ENCODE data around the gene GTF2H3. TPM values are rescaled to one million over a fixed set of nuclear protein-coding genes. Genes with fewer than 3 reads are reported as not detected.
A peak's percentile ranks its signal among the peaks of the same experiment; 100 is the strongest.

Gene GTF2H3
- total and polyA plus RNA-seq, 2 donors (not counting 1 experiment from before 2014, with no cell fraction given): 39.3 to 70.1 TPM

DNA sequence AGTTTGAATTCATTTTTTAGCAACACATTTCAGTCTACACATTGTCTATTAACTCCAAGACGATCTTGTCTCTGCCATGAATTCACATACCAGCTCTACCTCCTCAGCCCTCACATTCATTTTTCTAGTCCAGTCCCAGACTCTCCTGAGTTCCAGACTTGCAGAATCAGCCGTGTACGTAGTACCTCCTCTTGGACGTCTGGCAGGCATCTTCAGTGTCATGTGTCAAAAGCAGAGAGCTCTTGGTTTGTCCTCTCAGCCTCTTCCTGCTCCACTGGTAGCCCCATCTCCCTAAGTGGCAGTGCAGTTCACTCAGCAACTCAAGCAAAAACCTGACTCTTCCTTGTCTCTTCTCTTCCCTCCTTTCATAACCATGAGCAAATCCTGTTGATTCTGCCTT, 22.8 kb downstream of the GTF2H3 start:
- TF ChIP-seq, protein P1, sequence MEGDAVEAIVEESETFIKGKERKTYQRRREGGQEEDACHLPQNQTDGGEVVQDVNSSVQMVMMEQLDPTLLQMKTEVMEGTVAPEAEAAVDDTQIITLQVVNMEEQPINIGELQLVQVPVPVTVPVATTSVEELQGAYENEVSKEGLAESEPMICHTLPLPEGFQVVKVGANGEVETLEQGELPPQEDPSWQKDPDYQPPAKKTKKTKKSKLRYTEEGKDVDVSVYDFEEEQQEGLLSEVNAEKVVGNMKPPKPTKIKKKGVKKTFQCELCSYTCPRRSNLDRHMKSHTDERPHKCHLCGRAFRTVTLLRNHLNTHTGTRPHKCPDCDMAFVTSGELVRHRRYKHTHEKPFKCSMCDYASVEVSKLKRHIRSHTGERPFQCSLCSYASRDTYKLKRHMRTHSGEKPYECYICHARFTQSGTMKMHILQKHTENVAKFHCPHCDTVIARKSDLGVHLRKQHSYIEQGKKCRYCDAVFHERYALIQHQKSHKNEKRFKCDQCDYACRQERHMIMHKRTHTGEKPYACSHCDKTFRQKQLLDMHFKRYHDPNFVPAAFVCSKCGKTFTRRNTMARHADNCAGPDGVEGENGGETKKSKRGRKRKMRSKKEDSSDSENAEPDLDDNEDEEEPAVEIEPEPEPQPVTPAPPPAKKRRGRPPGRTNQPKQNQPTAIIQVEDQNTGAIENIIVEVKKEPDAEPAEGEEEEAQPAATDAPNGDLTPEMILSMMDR (conservative IDR thresholded peaks at IDR 0.05 in 1 of 2, IDR thresholded peaks at IDR 0.05 in 1 of 2; ENCODE audit: low read depth in 1 of 2, low read length in 2 of 2): no peak
- no peak for TF ChIP-seq EZH2 (IDR thresholded peaks at IDR 0.05; ENCODE audit: low read length, missing control alignments)
- no peak for DNase-seq (ENCODE audit: low read depth in 2 of 2)
- H3K4me3 ChIP-seq (replicated peaks in 1 of 4; ENCODE audit: control extremely low read depth in 1 of 4, insufficient read depth in 1 of 4, low read depth in 3 of 4, low read length in 4 of 4): no peak overlapping the region
- H4K20me1 ChIP-seq (ENCODE audit: control insufficient read depth, extremely low read depth, insufficient read depth, low read length): no peaks in the 10 kb centered on the region
- H3K79me2 ChIP-seq (ENCODE audit: control insufficient read depth, insufficient read depth, low read length): no peaks in the 10 kb centered on the region
- no peak overlapping the region for H3K4me2 ChIP-seq (ENCODE audit: extremely low read depth, insufficient read depth, low read length)
- no peaks in the 10 kb centered on the region for H3K27me3 ChIP-seq (ENCODE audit: control insufficient read depth, insufficient read depth, low read length)
- no peak overlapping the region for H3K27ac ChIP-seq (ENCODE audit: insufficient read depth, low read length)
- H2AFZ ChIP-seq (ENCODE audit: low read length): no peak overlapping the region
- no peak overlapping the region for H3K9ac ChIP-seq (ENCODE audit: insufficient read depth, low read length)
- H3K36me3 ChIP-seq (ENCODE audit: control insufficient read depth, insufficient read depth, low read length): peaks cover 2% of the 10 kb centered on the region
- H3K4me1 ChIP-seq (ENCODE audit: control insufficient read depth, extremely low read depth, insufficient read depth, low read length): peaks cover 5% of the 10 kb centered on the region
- no peaks in the 10 kb centered on the region for H3K9me3 ChIP-seq (ENCODE audit: control insufficient read depth, insufficient read depth, low read depth, low read length)

DNA sequence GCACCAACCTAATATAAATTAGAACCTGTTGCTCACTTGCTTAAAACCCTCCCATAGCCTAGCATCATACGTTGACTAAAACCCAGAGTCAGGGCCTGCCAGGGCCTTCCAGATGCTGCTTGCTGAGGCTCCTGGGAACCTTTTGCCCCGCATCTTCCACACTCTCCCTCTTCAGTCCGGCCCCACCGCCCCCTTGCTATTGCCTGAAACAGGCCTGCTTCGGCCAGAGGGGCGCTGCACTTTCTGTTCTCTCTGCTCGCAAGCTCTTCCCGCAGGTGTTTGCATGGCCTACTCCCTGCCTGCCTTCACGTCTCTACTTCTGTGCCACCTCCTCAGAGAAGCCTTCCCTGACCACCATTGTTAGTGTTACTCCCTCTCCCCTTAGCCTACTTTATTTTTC, 23.6 kb downstream of the GTF2H3 start:
- Histone ChIP-seq H3K27me3 (ENCODE audit: control insufficient read depth, insufficient read depth, low read length) (no peaks in the 10 kb centered on the region), H3K79me2 (ENCODE audit: control insufficient read depth, insufficient read depth, low read length) (no peaks in the 10 kb centered on the region), H3K4me2 (ENCODE audit: extremely low read depth, insufficient read depth, low read length) (no peak overlapping the region), H3K36me3 (ENCODE audit: control insufficient read depth, insufficient read depth, low read length) (peaks cover 2% of the 10 kb centered on the region), H4K20me1 (ENCODE audit: control insufficient read depth, extremely low read depth, insufficient read depth, low read length) (no peaks in the 10 kb centered on the region), H3K9me3 (ENCODE audit: control insufficient read depth, insufficient read depth, low read depth, low read length) (no peaks in the 10 kb centered on the region), H3K9ac (ENCODE audit: insufficient read depth, low read length) (no peak overlapping the region), H3K27ac (ENCODE audit: insufficient read depth, low read length) (no peak overlapping the region), H2AFZ (ENCODE audit: low read length) (no peak overlapping the region), H3K4me1 (ENCODE audit: control insufficient read depth, extremely low read depth, insufficient read depth, low read length) (peaks cover 5% of the 10 kb centered on the region), H3K4me3 (replicated peaks in 1 of 4; ENCODE audit: control extremely low read depth in 1 of 4, insufficient read depth in 1 of 4, low read depth in 3 of 4, low read length in 4 of 4) (no peak overlapping the region)
- no peak for DNase-seq (ENCODE audit: low read depth in 2 of 2)
- no peak for TF ChIP-seq EZH2 (IDR thresholded peaks at IDR 0.05; ENCODE audit: low read length, missing control alignments)
- TF ChIP-seq, protein P1 (conservative IDR thresholded peaks at IDR 0.05 in 1 of 2, IDR thresholded peaks at IDR 0.05 in 1 of 2; ENCODE audit: low read depth in 1 of 2, low read length in 2 of 2): no peak

DNA sequence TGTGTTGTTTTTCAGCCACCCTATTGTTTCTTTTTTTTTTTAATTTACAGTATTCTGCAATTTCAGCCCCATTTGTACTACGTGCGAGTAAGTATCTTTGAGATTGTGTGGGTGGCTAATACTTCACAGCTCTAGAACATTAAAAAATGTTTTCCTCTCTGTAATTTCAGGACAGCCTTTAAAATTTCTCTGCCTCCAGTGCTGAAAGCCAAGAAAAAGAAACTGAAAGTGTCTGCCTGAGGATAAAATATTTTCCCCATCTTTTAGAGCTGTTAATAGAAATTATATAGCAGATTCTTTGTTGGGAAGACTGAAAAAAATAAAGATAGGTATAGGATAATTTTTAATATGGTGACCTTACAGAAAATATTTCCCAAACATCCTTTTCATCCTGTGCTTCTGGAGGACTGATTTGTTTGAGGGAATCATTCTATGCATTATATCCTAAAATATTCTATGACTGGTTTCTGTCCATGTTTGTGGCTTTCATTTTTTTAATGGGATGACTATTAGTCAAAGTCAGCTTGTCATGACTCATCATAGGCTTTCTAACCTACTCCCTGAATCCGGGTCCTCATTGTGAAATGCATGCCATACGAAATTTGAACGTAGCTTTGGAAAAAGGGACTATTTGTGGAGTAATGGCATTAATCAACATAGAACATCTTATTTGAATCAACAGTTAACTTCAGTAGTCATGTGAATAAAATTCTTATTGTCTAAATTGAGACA, 26.5 kb downstream of the GTF2H3 start:
- Histone ChIP-seq H3K79me2 (ENCODE audit: control insufficient read depth, insufficient read depth, low read length) (no peaks in the 10 kb centered on the region), H3K27me3 (ENCODE audit: control insufficient read depth, insufficient read depth, low read length) (no peaks in the 10 kb centered on the region), H2AFZ (ENCODE audit: low read length) (no peak overlapping the region), H3K9ac (ENCODE audit: insufficient read depth, low read length) (no peak overlapping the region), H3K4me3 (replicated peaks in 1 of 4; ENCODE audit: control extremely low read depth in 1 of 4, insufficient read depth in 1 of 4, low read depth in 3 of 4, low read length in 4 of 4) (peak overlapping the region in 2 of 4 experiments; percentile 5 to 19), H3K4me1 (ENCODE audit: control insufficient read depth, extremely low read depth, insufficient read depth, low read length) (peaks cover 5% of the 10 kb centered on the region), H3K9me3 (ENCODE audit: control insufficient read depth, insufficient read depth, low read depth, low read length) (no peaks in the 10 kb centered on the region), H3K4me2 (ENCODE audit: extremely low read depth, insufficient read depth, low read length) (peak overlapping the region; percentile 72), H4K20me1 (ENCODE audit: control insufficient read depth, extremely low read depth, insufficient read depth, low read length) (no peaks in the 10 kb centered on the region), H3K36me3 (ENCODE audit: control insufficient read depth, insufficient read depth, low read length) (peaks cover 1% of the 10 kb centered on the region), H3K27ac (ENCODE audit: insufficient read depth, low read length) (peak overlapping the region; percentile 34)
- peak; percentile 82 to 89 for DNase-seq (ENCODE audit: low read depth in 2 of 2)
- no peak for TF ChIP-seq EZH2 (IDR thresholded peaks at IDR 0.05; ENCODE audit: low read length, missing control alignments)
- TF ChIP-seq, protein P1 (conservative IDR thresholded peaks at IDR 0.05 in 1 of 2, IDR thresholded peaks at IDR 0.05 in 1 of 2; ENCODE audit: low read depth in 1 of 2, low read length in 2 of 2): no peak

All from fibroblast of lung (primary cell).